ENCODE results near the gene USP11. TPM values are rescaled to one million over a fixed set of nuclear protein-coding genes. Genes with fewer than 3 reads are reported as not detected.

Gene USP11
- total RNA-seq, 6 experiments from 2014 or later: 55.2 to 68.7 (median 62.8) TPM

- H3K27ac Mint-ChIP-seq: no peak overlapping the region
- peaks cover 5% of the 10 kb centered on the region; the same call in 1 of the 2 replicates for H3K36me3 Mint-ChIP-seq (ENCODE audit: low read depth)
- peaks cover 16% of the 10 kb centered on the region for H3K27me3 Mint-ChIP-seq (ENCODE audit: insufficient read depth)
- no peak overlapping the region for H3K4me3 Mint-ChIP-seq
- DNase-seq: no peak
- no peaks in the 10 kb centered on the region for H3K4me1 Mint-ChIP-seq (ENCODE audit: low read depth)
- peaks cover 5% of the 10 kb centered on the region; the same call in 1 of the 2 replicates for H3K9me3 Mint-ChIP-seq
- TF ChIP-seq CTCF (IDR thresholded peaks at IDR 0.05): no peak
Observed at GRCh38 chrX:47296766-47297365, 64.1 kb downstream of the USP11 start.

GRCh38 chrX:47297874-47298273 lies 65.1 kb downstream of the USP11 start:
- peaks cover 4% of the 10 kb centered on the region; the same call in 1 of the 2 replicates for H3K36me3 Mint-ChIP-seq (ENCODE audit: low read depth)
- H3K9me3 Mint-ChIP-seq: peaks cover 4% of the 10 kb centered on the region; the same call in 1 of the 2 replicates
- TF ChIP-seq CTCF (IDR thresholded peaks at IDR 0.05): no peak
- H3K27me3 Mint-ChIP-seq (ENCODE audit: insufficient read depth): peaks cover 17% of the 10 kb centered on the region
- DNase-seq: no peak
- H3K4me3 Mint-ChIP-seq: no peak overlapping the region
- no peaks in the 10 kb centered on the region for H3K4me1 Mint-ChIP-seq (ENCODE audit: low read depth)
- no peak overlapping the region for H3K27ac Mint-ChIP-seq

Other genes starting within 250 kb of the USP11 start
- gene RGN, start 154.6 kb upstream of the USP11 start, total RNA-seq (2021; fragmentation: NEBNext Ultra II Directional; extraction: Animal tissue kit (Norgen Biotek cat#: 25700)): 1 to 10 TPM in 2 of 6 experiments, under 1 TPM in 4; 0.46 to 2.5 (median 0.67) TPM
- gene NDUFB11, start 88.3 kb upstream of the USP11 start, total RNA-seq (2021; fragmentation: NEBNext Ultra II Directional; extraction: Animal tissue kit (Norgen Biotek cat#: 25700)): 10 to 100 TPM; 80.0 to 88.8 (median 84.4) TPM
- 10 to 100 TPM; 38.8 to 44.3 (median 41.7) TPM for gene RBM10, start 87.8 kb upstream of the USP11 start, total RNA-seq (2021; fragmentation: NEBNext Ultra II Directional; extraction: Animal tissue kit (Norgen Biotek cat#: 25700))
- gene UBA1, start 39.2 kb upstream of the USP11 start, total RNA-seq (2021; fragmentation: NEBNext Ultra II Directional; extraction: Animal tissue kit (Norgen Biotek cat#: 25700)): 100 to 1,000 TPM; 268 to 291 (median 282) TPM
- gene CDK16, start 14.3 kb upstream of the USP11 start, total RNA-seq (2021; fragmentation: NEBNext Ultra II Directional; extraction: Animal tissue kit (Norgen Biotek cat#: 25700)): 100 to 1,000 TPM; 106 to 128 (median 114) TPM
- not detected for gene ZNF157, start 137.6 kb downstream of the USP11 start, total RNA-seq (2021; fragmentation: NEBNext Ultra II Directional; extraction: Animal tissue kit (Norgen Biotek cat#: 25700))

All from HFFc6 (cell line).